CD4-positive, alpha-beta T cell treated with Interleukin-15 for 1 hour (primary cell): ENCODE results near the gene SPEM3.
"Not testable (repeated sequence)": the region's sequence is repeated elsewhere in the genome, so short reads cannot be mapped to it uniquely, and the experiment has no call there.

Source experiments
- DNase-seq: peaks from one replicate; pipeline ENCODE4 v3.0.0-alpha.2; 2020

Gene SPEM3

GRCh38 chr17:7443499-7444485 is 15.1 kb downstream of the SPEM3 start:
- DNase-seq, result no peak

- DNase-seq, result peak; percentile 61
Measured at GRCh38 chr17:7444682-7445618, 16.3 kb downstream of the SPEM3 start, which contains the start of gene CHRNB1. Gene CHRNB1, plus strand, starts transcription at chr17:7445061. Its CDS starts 67 bp downstream, at chr17:7445128.

- no peak for DNase-seq
Measured at GRCh38 chr17:7445619-7445968, 16.9 kb downstream of the SPEM3 start.

GRCh38 chr17:7448461-7448860 is 19.8 kb downstream of the SPEM3 start:
- no peak for DNase-seq

GRCh38 chr17:7459961-7460545 is 31.4 kb downstream of the SPEM3 start:
- DNase-seq, result no peak

- DNase-seq, result no peak
Measured at GRCh38 chr17:7460850-7461660, 32.4 kb downstream of the SPEM3 start.

- no peak for DNase-seq
Measured at GRCh38 chr17:7462474-7463371, 34.1 kb downstream of the SPEM3 start.

- DNase-seq, result no peak
Measured at GRCh38 chr17:7463372-7463846, 34.8 kb downstream of the SPEM3 start.

GRCh38 chr17:7464081-7464480 is 35.4 kb downstream of the SPEM3 start:
- no peak for DNase-seq

- no peak for DNase-seq
Measured at GRCh38 chr17:7465597-7466275, 37.1 kb downstream of the SPEM3 start.

- no peak for DNase-seq
Measured at GRCh38 chr17:7466318-7466638, 37.6 kb downstream of the SPEM3 start.

GRCh38 chr17:7466639-7467341 is 38.1 kb downstream of the SPEM3 start:
- peak; percentile 54 for DNase-seq

GRCh38 chr17:7467498-7467897 is 38.8 kb downstream of the SPEM3 start:
- no peak for DNase-seq

- no peak for DNase-seq
Measured at GRCh38 chr17:7468290-7468689, 39.6 kb downstream of the SPEM3 start.

GRCh38 chr17:7468804-7469389 is 40.2 kb downstream of the SPEM3 start:
- DNase-seq, result no peak

GRCh38 chr17:7469843-7470242 is 41.2 kb downstream of the SPEM3 start:
- not testable (repeated sequence) for DNase-seq

GRCh38 chr17:7470457-7470973 is 41.9 kb downstream of the SPEM3 start:
- not testable (repeated sequence) for DNase-seq

- no peak for DNase-seq
Measured at GRCh38 chr17:7471729-7472128, 43.1 kb downstream of the SPEM3 start.

GRCh38 chr17:7474767-7475166 is 46.1 kb downstream of the SPEM3 start:
- DNase-seq, result not testable (repeated sequence)
